Erythroblast (primary cell): ENCODE results near the gene RGS5.

ENCODE experiments used
- DNase-seq, 2 experiments: peaks; one replicate each; lab custom pipeline; 2025; lab: John Stamatoyannopoulos, UW
- GATA1 ChIP-seq: IDR thresholded peaks from 2 replicates; pipeline ENCODE4 v1.6.1; 2011; ENCODE audit warnings: low read depth, mild to moderate bottlenecking, control low read depth, low read length, moderate library complexity
- POLR2A ChIP-seq: IDR thresholded peaks from 2 replicates; pipeline ENCODE4 v1.6.1; 2011; ENCODE audit warnings: mild to moderate bottlenecking, low read length

The RGS5 gene

GRCh38 chr1:163104385-163105099, 98.2 kb downstream of the RGS5 start:
- TF ChIP-seq GATA1 (no peak), POLR2A (no peak)

GRCh38 chr1:163102590-163102989, 100.1 kb downstream of the RGS5 start:
- no peak for DNase-seq
- TF ChIP-seq GATA1 (no peak), POLR2A (no peak)

More at GRCh38 chr1:163104385-163105099, 98.2 kb downstream of the RGS5 start:
- DNase-seq: no peak

GRCh38 chr1:163095213-163095612, 107.5 kb downstream of the RGS5 start:
- no peak for DNase-seq
- no peak for TF ChIP-seq POLR2A
- no peak for TF ChIP-seq GATA1

GRCh38 chr1:163094589-163094988, 108.1 kb downstream of the RGS5 start:
- TF ChIP-seq POLR2A: no peak
- no peak for TF ChIP-seq GATA1
- no peak for DNase-seq

GRCh38 chr1:163094182-163094581, 108.5 kb downstream of the RGS5 start:
- no peak for DNase-seq
- TF ChIP-seq GATA1: no peak
- TF ChIP-seq POLR2A: no peak

GRCh38 chr1:163093579-163093978, 109.1 kb downstream of the RGS5 start:
- TF ChIP-seq POLR2A (no peak), GATA1 (no peak)
- no peak for DNase-seq

GRCh38 chr1:163093169-163093568, 109.5 kb downstream of the RGS5 start:
- TF ChIP-seq POLR2A: no peak
- TF ChIP-seq GATA1: no peak
- no peak for DNase-seq
